SKM-1 treated with dmso at 0.1 percent for 144 hours (cell line): ENCODE results near the gene CCL5.
"Not testable (repeated sequence)": the region's sequence is repeated elsewhere in the genome, so short reads cannot be mapped to it uniquely, and the experiment has no call there.

Experiments
- DNase-seq: peaks from one replicate; lab custom pipeline; 2025; ENCODE audit not compliant: unreplicated experiment; lab: John Stamatoyannopoulos, UW

Gene CCL5

GRCh38 chr17:35898283-35899070, 18.3 kb upstream of the CCL5 start:
- peak; percentile 73 for DNase-seq

- not testable (repeated sequence) for DNase-seq
Measured at GRCh38 chr17:35897772-35898171, 17.6 kb upstream of the CCL5 start.

GRCh38 chr17:35895636-35896587, 15.8 kb upstream of the CCL5 start:
- peak; percentile 93 for DNase-seq

GRCh38 chr17:35894206-35894605, 14.0 kb upstream of the CCL5 start:
- DNase-seq, result no peak

- DNase-seq, result no peak
Measured at GRCh38 chr17:35893751-35894150, 13.6 kb upstream of the CCL5 start.

- DNase-seq, result no peak
Measured at GRCh38 chr17:35892091-35893035, 12.2 kb upstream of the CCL5 start.

GRCh38 chr17:35891269-35891668, 11.1 kb upstream of the CCL5 start:
- DNase-seq, result no peak

- no peak for DNase-seq
Measured at GRCh38 chr17:35890774-35891155, 10.6 kb upstream of the CCL5 start.

- DNase-seq, result no peak
Measured at GRCh38 chr17:35889818-35890773, 9.9 kb upstream of the CCL5 start.

- no peak for DNase-seq
Measured at GRCh38 chr17:35889241-35889640, 9.1 kb upstream of the CCL5 start.

- no peak for DNase-seq
Measured at GRCh38 chr17:35878361-35878760, 1.8 kb downstream of the CCL5 start.

GRCh38 chr17:35877345-35878029, 2.7 kb downstream of the CCL5 start:
- DNase-seq, result no peak

GRCh38 chr17:35876534-35876933, 3.6 kb downstream of the CCL5 start:
- no peak for DNase-seq

- DNase-seq, result no peak
Measured at GRCh38 chr17:35875800-35876139, 4.4 kb downstream of the CCL5 start.

GRCh38 chr17:35875072-35875799, 4.9 kb downstream of the CCL5 start:
- no peak for DNase-seq

GRCh38 chr17:35872196-35872980, 7.8 kb downstream of the CCL5 start:
- DNase-seq, result no peak

GRCh38 chr17:35870906-35871819, 9.0 kb downstream of the CCL5 start:
- no peak for DNase-seq
